Panc1 (cell line): Measurements from ENCODE around the gene SBF1. TPM values are rescaled to one million over a fixed set of nuclear protein-coding genes. Genes with fewer than 3 reads are reported as not detected.

Source experiments
- ATAC-seq: fragments of 200-7000 bp; cut with Tn5 transposase; 2 replicates; pipeline ENCODE4 v1.9.1; 2020; ENCODE audit warnings: mild to moderate bottlenecking, moderate library complexity
- BruUV-seq: library from RNA; stranded (reverse); fragments of 400-500 nt; replicated peaks from 2 replicates; lab custom pipeline; 2021; lab: Mats Ljungman, UMichigan
- CTCF ChIA-PET: fragments of 300-600 bp; sonication (Branson Sonifier 250); formaldehyde crosslinking; loops from one replicate; lab custom pipeline; 2022; ENCODE audit warnings: antibody characterized with exemption; lab: Charles Lee
- POLR2A ChIA-PET: fragments of 300-600 bp; sonication (Branson Sonifier 250); formaldehyde crosslinking; loops from one replicate; lab custom pipeline; 2022; ENCODE audit warnings: antibody characterized with exemption; lab: Charles Lee
- DNase-seq: peaks from one replicate; pipeline ENCODE4 v3.0.0-alpha.2; 2010; ENCODE audit warnings: low read depth, low spot score
- H3K27ac ChIP-seq: 2 replicates; pipeline ENCODE4 v1.5.1; 2011; ENCODE audit warnings: mild to moderate bottlenecking, low read length, inconsistent platforms
- H3K27me3 ChIP-seq: fragments of 200-500 bp; sonication (Bioruptor generic); 2 replicates; pipeline ENCODE4 v1.6.0; 2014; ENCODE audit warnings: low read length, inconsistent platforms; ENCODE audit not compliant: control insufficient read depth, insufficient read depth
- H3K36me3 ChIP-seq: fragments of 200-500 bp; sonication (Bioruptor generic); 2 replicates; pipeline ENCODE4 v1.5.1; 2014; ENCODE audit warnings: inconsistent platforms, mild to moderate bottlenecking, low read length, moderate library complexity; ENCODE audit not compliant: control insufficient read depth, insufficient read depth
- H3K4me1 ChIP-seq: 2 replicates; pipeline ENCODE4 v1.5.1; 2011; ENCODE audit warnings: inconsistent platforms, mild to moderate bottlenecking, low read length, moderate library complexity; ENCODE audit not compliant: control insufficient read depth, insufficient read depth
- H3K4me3 ChIP-seq, 2 experiments: 2 replicates each; pipeline ENCODE4 v1.5.1; 2011 to 2012; ENCODE audit warnings: low read depth in 2 of 2, low read length in 2 of 2, mild to moderate bottlenecking in 2 of 2, inconsistent platforms in 1 of 2, moderate library complexity in 1 of 2
- H3K9me3 ChIP-seq: fragments of 200-500 bp; sonication (Bioruptor generic); 2 replicates; pipeline ENCODE4 v1.5.1; 2014; ENCODE audit warnings: low read depth, mild to moderate bottlenecking, inconsistent platforms, low read length, moderate library complexity; ENCODE audit not compliant: control insufficient read depth, insufficient read depth
- CTCF ChIP-seq: fragments of 450-650 bp; IDR thresholded peaks from 2 replicates; pipeline ENCODE4 v1.5.1; 2017; ENCODE audit warnings: mild to moderate bottlenecking
- POLR2AphosphoS5 ChIP-seq: IDR thresholded peaks from 2 replicates; pipeline ENCODE4 v1.6.1; 2012; ENCODE audit warnings: mild to moderate bottlenecking, low read depth, low read length, moderate library complexity
- SIN3A ChIP-seq: IDR thresholded peaks from 2 replicates; pipeline ENCODE4 v1.6.1; 2012; ENCODE audit warnings: low read depth, mild to moderate bottlenecking, low read length, moderate library complexity, borderline replicate concordance; ENCODE audit not compliant: insufficient read depth
- TCF7L2 ChIP-seq: IDR thresholded peaks from 2 replicates; pipeline ENCODE4 v1.6.1; 2011; ENCODE audit warnings: mild to moderate bottlenecking, low read depth, low read length, inconsistent platforms
- in situ Hi-C: cut with HindIII; loops from 2 replicates; pipeline ENCODE4 v1.10.0; 2016; ENCODE audit warnings: low sequenced_read_pairs, low pct_unique_long_range_greater_than_20kb
- intact Hi-C: fragments of 100-400 bp; cut with micrococcal nuclease; formaldehyde crosslinking; loops from one replicate; pipeline ENCODE4 v1.10.0; 2022; ENCODE audit not compliant: unreplicated experiment
- total RNA-seq: library from RNA; stranded (reverse); gene quantifications from one replicate; pipeline ENCODE4 v1.2.1, GENCODE V29; 2021; ENCODE audit not compliant: unreplicated experiment
- TF ChIP-seq, protein P1 (sequence below), 2 experiments: IDR thresholded peaks; 2 replicates each; pipeline ENCODE4 v1.6.1; 2011 to 2012; ENCODE audit warnings: low read depth in 2 of 2, control low read depth in 1 of 2, low read length in 1 of 2, mild to moderate bottlenecking in 1 of 2, moderate library complexity in 1 of 2; ENCODE audit not compliant: insufficient read depth in 1 of 2

The SBF1 gene
- total RNA-seq, 1 experiment from 2014 or later = 59.2 TPM

DNA sequence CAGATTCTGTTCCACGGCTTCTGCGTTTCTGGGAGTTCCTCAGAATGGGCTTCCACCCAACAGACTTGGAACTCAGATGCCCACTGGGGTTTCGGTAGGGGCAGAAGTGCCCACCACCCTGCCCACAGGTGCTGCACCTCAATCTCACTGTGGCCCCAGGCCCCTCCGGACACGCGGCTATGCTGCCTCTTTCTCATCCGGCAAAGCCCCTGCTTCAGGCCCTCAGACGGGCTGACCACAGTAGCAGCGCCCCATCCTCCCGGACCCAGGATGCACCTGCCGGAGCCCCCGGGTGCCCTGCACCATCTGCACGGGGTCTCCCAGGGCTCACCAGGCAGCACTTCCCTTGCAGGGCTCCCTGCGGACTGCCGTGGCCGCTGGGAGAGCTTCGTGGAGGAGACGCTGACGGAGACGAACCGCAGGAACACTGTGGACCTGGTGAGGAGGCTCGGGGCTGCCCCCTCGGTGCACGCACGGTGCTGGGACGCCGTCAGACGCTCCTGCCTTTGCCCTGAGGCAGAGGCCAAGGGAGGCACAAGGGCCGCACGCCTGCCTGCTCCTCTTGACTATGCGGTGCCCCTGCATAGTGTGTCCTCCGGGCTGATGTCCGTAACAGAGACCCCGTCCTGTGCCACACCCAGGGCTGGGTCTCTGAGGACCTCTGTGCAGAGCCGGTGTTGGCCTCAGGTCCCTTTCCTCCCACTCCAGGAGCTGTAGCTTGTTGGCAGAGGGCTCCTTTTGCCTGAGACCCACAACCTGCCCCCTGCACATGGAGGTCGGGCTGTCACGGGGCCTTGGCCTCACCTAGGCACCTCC lies 38.6 kb downstream of the SBF1 start:
- intact Hi-C loops = no loop called here
- Histone ChIP-seq H3K4me3 (no peak overlapping the region), H3K4me1 (no peaks in the 10 kb centered on the region), H3K9me3 (no peaks in the 10 kb centered on the region), H3K27me3 (no peaks in the 10 kb centered on the region), H3K27ac (no peak overlapping the region), H3K36me3 (no peaks in the 10 kb centered on the region; the same call in 1 of the 2 replicates)
- BruUV-seq = no TSS peak
- ATAC-seq = no peak
- ChIA-PET CTCF (no interaction called here), POLR2A (no interaction called here)
- in situ Hi-C loops = no loop called here
- TF ChIP-seq SIN3A (no peak), CTCF (no peak), TCF7L2 (no peak), POLR2AphosphoS5 (no peak)
- TF ChIP-seq, protein P1, sequence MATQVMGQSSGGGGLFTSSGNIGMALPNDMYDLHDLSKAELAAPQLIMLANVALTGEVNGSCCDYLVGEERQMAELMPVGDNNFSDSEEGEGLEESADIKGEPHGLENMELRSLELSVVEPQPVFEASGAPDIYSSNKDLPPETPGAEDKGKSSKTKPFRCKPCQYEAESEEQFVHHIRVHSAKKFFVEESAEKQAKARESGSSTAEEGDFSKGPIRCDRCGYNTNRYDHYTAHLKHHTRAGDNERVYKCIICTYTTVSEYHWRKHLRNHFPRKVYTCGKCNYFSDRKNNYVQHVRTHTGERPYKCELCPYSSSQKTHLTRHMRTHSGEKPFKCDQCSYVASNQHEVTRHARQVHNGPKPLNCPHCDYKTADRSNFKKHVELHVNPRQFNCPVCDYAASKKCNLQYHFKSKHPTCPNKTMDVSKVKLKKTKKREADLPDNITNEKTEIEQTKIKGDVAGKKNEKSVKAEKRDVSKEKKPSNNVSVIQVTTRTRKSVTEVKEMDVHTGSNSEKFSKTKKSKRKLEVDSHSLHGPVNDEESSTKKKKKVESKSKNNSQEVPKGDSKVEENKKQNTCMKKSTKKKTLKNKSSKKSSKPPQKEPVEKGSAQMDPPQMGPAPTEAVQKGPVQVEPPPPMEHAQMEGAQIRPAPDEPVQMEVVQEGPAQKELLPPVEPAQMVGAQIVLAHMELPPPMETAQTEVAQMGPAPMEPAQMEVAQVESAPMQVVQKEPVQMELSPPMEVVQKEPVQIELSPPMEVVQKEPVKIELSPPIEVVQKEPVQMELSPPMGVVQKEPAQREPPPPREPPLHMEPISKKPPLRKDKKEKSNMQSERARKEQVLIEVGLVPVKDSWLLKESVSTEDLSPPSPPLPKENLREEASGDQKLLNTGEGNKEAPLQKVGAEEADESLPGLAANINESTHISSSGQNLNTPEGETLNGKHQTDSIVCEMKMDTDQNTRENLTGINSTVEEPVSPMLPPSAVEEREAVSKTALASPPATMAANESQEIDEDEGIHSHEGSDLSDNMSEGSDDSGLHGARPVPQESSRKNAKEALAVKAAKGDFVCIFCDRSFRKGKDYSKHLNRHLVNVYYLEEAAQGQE (IDR thresholded peaks at IDR 0.05; ENCODE audit: insufficient read depth in 1 of 2, low read depth in 2 of 2, low read length in 1 of 2) = no peak
- DNase-seq = no peak

DNA sequence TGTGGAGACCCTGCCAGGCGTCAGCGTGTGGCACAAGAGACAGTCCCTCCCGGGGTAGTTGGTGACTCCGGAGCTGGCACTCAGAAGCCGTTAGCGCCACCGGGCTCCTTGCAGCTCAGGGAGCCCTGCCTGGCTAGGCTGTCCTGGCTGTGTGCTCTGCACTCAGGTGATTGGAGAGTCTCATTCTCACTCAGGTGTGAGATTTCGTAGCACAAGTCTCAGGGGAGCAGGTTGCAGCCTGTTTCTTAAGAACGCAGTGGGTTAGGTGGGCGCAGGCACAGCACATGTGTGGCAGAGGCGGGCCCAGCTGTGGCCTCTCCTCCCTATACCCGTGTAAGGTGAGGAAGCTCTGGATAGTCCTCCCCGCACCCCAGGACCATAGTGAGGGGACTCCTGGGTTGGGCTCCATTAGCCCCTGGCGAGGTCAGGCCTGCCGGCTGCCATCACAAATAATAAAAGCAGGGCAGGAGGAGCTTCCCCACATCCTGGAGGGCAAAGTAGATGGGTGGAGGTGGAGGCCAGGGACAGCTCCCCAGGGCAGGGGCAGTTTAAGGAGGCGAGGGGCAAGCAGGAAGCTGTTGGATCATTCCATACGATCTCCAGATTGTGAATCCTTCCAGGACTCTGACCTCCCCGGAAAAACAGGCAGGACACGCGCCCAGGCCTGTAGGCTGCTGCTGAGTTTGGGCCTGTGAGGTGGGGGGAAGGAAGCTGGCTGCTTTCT lies 39.4 kb downstream of the SBF1 start:
- CTCF ChIA-PET = no interaction called here
- BruUV-seq = no TSS peak
- Histone ChIP-seq H3K27ac (no peak overlapping the region), H3K36me3 (no peaks in the 10 kb centered on the region; the same call in 1 of the 2 replicates), H3K4me3 (no peak overlapping the region), H3K27me3 (no peaks in the 10 kb centered on the region), H3K9me3 (no peaks in the 10 kb centered on the region), H3K4me1 (no peaks in the 10 kb centered on the region)
- no peak for ATAC-seq
- DNase-seq = no peak
- POLR2A ChIA-PET = no interaction called here
- in situ Hi-C loops = no loop called here
- intact Hi-C loops = no loop called here
- TF ChIP-seq, protein P1 (IDR thresholded peaks at IDR 0.05; ENCODE audit: insufficient read depth in 1 of 2, low read depth in 2 of 2, low read length in 1 of 2) = no peak
- TF ChIP-seq TCF7L2 (no peak), SIN3A (no peak), CTCF (no peak), POLR2AphosphoS5 (no peak)
